Caco-2 (cell line): ENCODE measurements around the gene FJX1. TPM values are rescaled to one million over a fixed set of nuclear protein-coding genes. Genes with fewer than 3 reads are reported as not detected.

Source experiments
- BruUV-seq: library from RNA; stranded (reverse); fragments of 400-500 nt; replicated peaks from 2 replicates; lab custom pipeline; 2021; lab: Mats Ljungman, UMichigan
- CTCF ChIA-PET: fragments of 300-600 bp; sonication (Branson Sonifier 250); formaldehyde crosslinking; loops from one replicate; lab custom pipeline; 2022; ENCODE audit warnings: antibody characterized with exemption; lab: Charles Lee
- POLR2A ChIA-PET: fragments of 300-600 bp; sonication (Branson Sonifier 250); formaldehyde crosslinking; loops from one replicate; lab custom pipeline; 2022; ENCODE audit warnings: antibody characterized with exemption; lab: Charles Lee
- DNase-seq, 2 experiments: peaks; one replicate each; pipeline versions ENCODE4 v3.0.0 to v3.0.0-alpha.2; 2020 to 2022
- H3K27me3 ChIP-seq: replicated peaks from 2 replicates; pipeline ENCODE4 v1.6.0; 2011; ENCODE audit warnings: low read length; ENCODE audit not compliant: control insufficient read depth, insufficient read depth
- H3K36me3 ChIP-seq: 2 replicates; pipeline ENCODE4 v1.5.1; 2011; ENCODE audit warnings: low read length; ENCODE audit not compliant: control insufficient read depth, insufficient read depth
- H3K4me1 ChIP-seq: fragments of 250-450 bp; sonication (Bioruptor Pico); 2 replicates; pipeline ENCODE4 v1.5.1; 2020; ENCODE audit warnings: mild to moderate bottlenecking
- H3K4me3 ChIP-seq: 2 replicates; pipeline ENCODE4 v1.5.1; 2011; ENCODE audit warnings: low read depth, mild to moderate bottlenecking, control low read depth, low read length
- H3K9me3 ChIP-seq: fragments of 250-450 bp; sonication (Bioruptor Pico); 2 replicates; pipeline ENCODE4 v1.5.1; 2020; ENCODE audit warnings: mild to moderate bottlenecking, moderate library complexity
- H3K27ac Mint-ChIP-seq: one replicate; pipeline ENCODE4 v1.8.0; 2022; ENCODE audit warnings: mixed read lengths; ENCODE audit not compliant: unreplicated experiment
- H3K27me3 Mint-ChIP-seq: one replicate; pipeline ENCODE4 v1.8.0; 2022; ENCODE audit warnings: mixed read lengths; ENCODE audit not compliant: insufficient read depth, unreplicated experiment
- H3K36me3 Mint-ChIP-seq: one replicate; pipeline ENCODE4 v1.8.0; 2022; ENCODE audit warnings: mild to moderate bottlenecking, mixed read lengths; ENCODE audit not compliant: insufficient read depth, unreplicated experiment
- H3K4me1 Mint-ChIP-seq: one replicate; pipeline ENCODE4 v1.8.0; 2022; ENCODE audit warnings: low read depth, mixed read lengths; ENCODE audit not compliant: unreplicated experiment
- H3K4me3 Mint-ChIP-seq: one replicate; pipeline ENCODE4 v1.8.0; 2022; ENCODE audit warnings: mild to moderate bottlenecking, moderate library complexity, mixed read lengths; ENCODE audit not compliant: unreplicated experiment
- H3K9me3 Mint-ChIP-seq: one replicate; pipeline ENCODE4 v1.8.0; 2022; ENCODE audit warnings: mixed read lengths; ENCODE audit not compliant: unreplicated experiment
- intact Hi-C: fragments of 100-400 bp; cut with micrococcal nuclease; formaldehyde crosslinking; loops from one replicate; pipeline ENCODE4 v1.10.0; 2022; ENCODE audit not compliant: unreplicated experiment
- total RNA-seq: library from RNA; stranded (reverse); gene quantifications from 2 replicates; pipeline ENCODE4 v1.2.3, GENCODE V29; 2022
- TF ChIP-seq, protein P1 (sequence below), 2 experiments: fragments of 200-600 bp in 1 of 2; IDR thresholded peaks; 1 replicate in 1 of 2; 2 replicates in 1 of 2; pipeline versions ENCODE4 v1.5.1 to v1.8.0; 2011 to 2022; ENCODE audit warnings: antibody characterized with exemption in 1 of 2, control low read depth in 1 of 2, inconsistent platforms in 1 of 2, low read depth in 1 of 2, low read length in 1 of 2, mild to moderate bottlenecking in 1 of 2, moderate library complexity in 1 of 2; ENCODE audit not compliant: insufficient read depth in 1 of 2, severe bottlenecking in 1 of 2, unreplicated experiment in 1 of 2

FJX1 gene
- total RNA-seq, 1 experiment from 2014 or later = 14.4 TPM

DNA sequence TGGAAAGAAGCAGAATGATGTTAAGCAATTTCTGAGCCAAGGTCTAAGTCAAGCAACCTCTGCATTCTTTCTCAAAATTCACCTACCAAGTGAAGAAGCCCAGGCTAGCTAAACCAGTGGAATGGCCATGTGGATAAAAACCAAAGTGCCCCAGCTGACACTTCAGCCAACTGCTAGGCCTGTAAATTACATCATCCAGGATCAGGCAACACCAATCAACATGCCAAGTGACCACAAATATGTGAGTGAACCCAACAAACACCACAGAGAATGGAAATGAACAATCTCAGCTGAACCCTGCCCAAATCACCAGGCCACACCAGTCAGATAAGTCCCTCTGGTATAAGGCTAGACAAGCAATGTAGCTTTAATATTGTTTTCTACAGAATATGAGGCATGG, 25.1 kb upstream of the FJX1 start:
- POLR2A ChIA-PET = no interaction called here
- no peak for DNase-seq
- CTCF ChIA-PET = no interaction called here

DNA sequence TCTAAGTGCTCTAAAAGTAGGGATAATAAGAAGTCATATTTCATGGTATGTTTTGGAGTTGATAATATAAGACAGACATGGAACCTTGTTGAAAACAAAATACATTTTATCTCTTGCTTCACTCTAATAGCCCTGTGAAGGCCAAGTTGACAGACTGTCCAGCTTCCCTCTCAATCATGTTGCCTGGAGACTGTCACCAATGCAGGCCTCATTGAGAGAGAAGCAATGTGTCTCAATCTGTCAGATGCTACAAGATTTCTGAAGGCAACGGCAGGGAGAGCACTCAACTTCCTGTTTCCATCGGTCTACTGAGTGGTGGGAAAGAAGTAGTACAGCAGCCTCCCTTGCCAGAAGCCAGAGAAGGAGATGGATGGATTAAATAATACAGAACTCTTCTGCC, 23.6 kb upstream of the FJX1 start:
- Histone ChIP-seq H3K27me3 (no peaks in the 10 kb centered on the region), H3K4me1 (no peaks in the 10 kb centered on the region), H3K9me3 (no peaks in the 10 kb centered on the region), H3K4me3 (no peak overlapping the region), H3K36me3 (no peaks in the 10 kb centered on the region)
- H3K4me3 Mint-ChIP-seq = no peak overlapping the region
- DNase-seq = no peak
- H3K36me3 Mint-ChIP-seq = no peaks in the 10 kb centered on the region
- POLR2A ChIA-PET = no interaction called here
- TF ChIP-seq, protein P1, sequence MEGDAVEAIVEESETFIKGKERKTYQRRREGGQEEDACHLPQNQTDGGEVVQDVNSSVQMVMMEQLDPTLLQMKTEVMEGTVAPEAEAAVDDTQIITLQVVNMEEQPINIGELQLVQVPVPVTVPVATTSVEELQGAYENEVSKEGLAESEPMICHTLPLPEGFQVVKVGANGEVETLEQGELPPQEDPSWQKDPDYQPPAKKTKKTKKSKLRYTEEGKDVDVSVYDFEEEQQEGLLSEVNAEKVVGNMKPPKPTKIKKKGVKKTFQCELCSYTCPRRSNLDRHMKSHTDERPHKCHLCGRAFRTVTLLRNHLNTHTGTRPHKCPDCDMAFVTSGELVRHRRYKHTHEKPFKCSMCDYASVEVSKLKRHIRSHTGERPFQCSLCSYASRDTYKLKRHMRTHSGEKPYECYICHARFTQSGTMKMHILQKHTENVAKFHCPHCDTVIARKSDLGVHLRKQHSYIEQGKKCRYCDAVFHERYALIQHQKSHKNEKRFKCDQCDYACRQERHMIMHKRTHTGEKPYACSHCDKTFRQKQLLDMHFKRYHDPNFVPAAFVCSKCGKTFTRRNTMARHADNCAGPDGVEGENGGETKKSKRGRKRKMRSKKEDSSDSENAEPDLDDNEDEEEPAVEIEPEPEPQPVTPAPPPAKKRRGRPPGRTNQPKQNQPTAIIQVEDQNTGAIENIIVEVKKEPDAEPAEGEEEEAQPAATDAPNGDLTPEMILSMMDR (IDR thresholded peaks at IDR 0.05; ENCODE audit: insufficient read depth in 1 of 2, low read depth in 1 of 2, low read length in 1 of 2, severe bottlenecking in 1 of 2, unreplicated experiment in 1 of 2) = no peak
- BruUV-seq = no TSS peak
- no peaks in the 10 kb centered on the region for H3K27me3 Mint-ChIP-seq
- no peaks in the 10 kb centered on the region for H3K4me1 Mint-ChIP-seq
- H3K9me3 Mint-ChIP-seq = no peaks in the 10 kb centered on the region
- no peak overlapping the region for H3K27ac Mint-ChIP-seq
- CTCF ChIA-PET = interaction anchor here (0.7 kb wide), 1 partner anchor 947 kb away, joined by 3 read pairs; no protein-coding TSS in a partner anchor
- intact Hi-C loops = no loop called here

More for the DNA sequence above, 25.1 kb upstream of the FJX1 start:
- TF ChIP-seq, protein P1 (IDR thresholded peaks at IDR 0.05; ENCODE audit: insufficient read depth in 1 of 2, low read depth in 1 of 2, low read length in 1 of 2, severe bottlenecking in 1 of 2, unreplicated experiment in 1 of 2) = no peak
- Mint-ChIP-seq H3K27ac (no peak overlapping the region), H3K27me3 (peaks cover 2% of the 10 kb centered on the region), H3K36me3 (no peaks in the 10 kb centered on the region), H3K4me3 (no peak overlapping the region), H3K4me1 (peaks cover 7% of the 10 kb centered on the region), H3K9me3 (no peaks in the 10 kb centered on the region)
- intact Hi-C loops = no loop called here
- Histone ChIP-seq H3K4me3 (no peak overlapping the region), H3K36me3 (no peaks in the 10 kb centered on the region), H3K4me1 (no peaks in the 10 kb centered on the region; the same call in 1 of the 2 replicates), H3K27me3 (no peaks in the 10 kb centered on the region), H3K9me3 (no peaks in the 10 kb centered on the region)
- BruUV-seq = no TSS peak

DNA sequence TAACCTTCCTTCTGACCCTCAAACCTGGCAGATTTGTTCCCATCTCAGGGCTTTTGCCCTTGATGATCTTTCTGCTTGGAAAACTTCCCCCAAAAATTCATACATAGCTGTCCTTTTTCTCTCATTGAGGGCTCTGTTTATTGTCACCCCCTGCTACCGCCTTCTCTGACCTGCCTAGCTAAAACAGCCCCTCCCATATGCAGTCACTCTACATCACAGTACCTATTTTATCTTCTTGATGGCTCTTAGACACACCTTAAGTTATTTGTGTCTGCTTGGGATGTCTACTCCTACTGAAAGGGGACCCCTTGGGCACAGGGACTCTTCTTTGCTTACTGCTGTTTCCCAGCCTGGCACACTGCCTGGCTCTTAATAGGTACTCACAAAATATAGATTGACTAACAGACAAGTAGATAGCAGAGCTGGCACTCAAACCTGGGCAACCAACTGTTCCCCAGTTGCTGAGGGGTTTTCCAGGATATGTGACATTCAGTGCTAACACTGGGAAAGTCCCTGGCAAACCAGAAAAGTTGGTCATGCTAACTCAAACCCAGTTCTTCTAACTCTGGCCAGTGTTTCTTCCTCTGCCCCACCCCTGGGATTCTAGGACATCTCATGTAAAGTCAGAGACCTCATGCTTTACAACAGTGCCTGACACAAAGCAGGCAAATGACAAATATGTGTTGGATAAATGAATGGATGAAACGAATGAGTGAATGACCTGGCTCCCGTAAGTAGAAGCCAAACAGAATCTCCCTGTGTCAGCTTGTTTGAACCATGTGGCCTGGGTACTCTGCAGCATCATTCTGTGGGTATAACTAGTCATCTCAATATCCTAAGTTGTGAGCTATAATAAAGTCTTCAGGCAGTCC, 19.8 kb upstream of the FJX1 start:
- H3K36me3 ChIP-seq = no peaks in the 10 kb centered on the region
- Mint-ChIP-seq H3K36me3 (no peaks in the 10 kb centered on the region), H3K9me3 (no peaks in the 10 kb centered on the region), H3K27me3 (no peaks in the 10 kb centered on the region), H3K27ac (no peak overlapping the region), H3K4me1 (no peaks in the 10 kb centered on the region), H3K4me3 (no peak overlapping the region)
- TF ChIP-seq, protein P1 (IDR thresholded peaks at IDR 0.05; ENCODE audit: insufficient read depth in 1 of 2, low read depth in 1 of 2, low read length in 1 of 2, severe bottlenecking in 1 of 2, unreplicated experiment in 1 of 2) = no peak
- ChIA-PET CTCF (no interaction called here), POLR2A (no interaction called here)
- no peaks in the 10 kb centered on the region for H3K9me3 ChIP-seq
- BruUV-seq = no TSS peak
- intact Hi-C loops = no loop called here
- no peaks in the 10 kb centered on the region for H3K27me3 ChIP-seq
- no peaks in the 10 kb centered on the region for H3K4me1 ChIP-seq
- no peak for DNase-seq
- no peak overlapping the region for H3K4me3 ChIP-seq
